ENCODE measurements around the gene SLC6A2. TPM values are rescaled to one million over a fixed set of nuclear protein-coding genes. Genes with fewer than 3 reads are reported as not detected.

The SLC6A2 gene
- total RNA-seq, 6 experiments from 2014 or later: 0.37 to 2.9 (median 0.37) TPM; not detected in 3

DNA sequence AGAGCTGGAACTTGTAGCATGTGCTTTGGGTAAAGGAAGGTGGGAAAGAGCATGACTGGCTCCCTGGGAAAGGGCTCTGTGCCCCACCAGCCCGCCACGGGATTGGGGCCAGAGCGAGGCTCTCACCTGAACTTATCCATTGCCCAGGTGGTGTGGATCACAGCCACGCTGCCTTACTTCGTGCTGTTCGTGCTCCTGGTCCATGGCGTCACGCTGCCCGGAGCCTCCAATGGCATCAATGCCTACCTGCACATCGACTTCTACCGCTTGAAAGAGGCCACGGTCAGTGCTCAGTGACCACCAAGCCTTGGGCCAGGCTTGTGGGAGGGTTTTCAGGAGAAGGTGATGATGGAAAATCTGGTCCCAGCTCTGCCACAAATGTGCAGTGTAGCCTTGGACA lies 36.0 kb downstream of the SLC6A2 start:
- TF ChIP-seq POLR2A (IDR thresholded peaks at IDR 0.05): no peak
- TF ChIP-seq, protein P1, sequence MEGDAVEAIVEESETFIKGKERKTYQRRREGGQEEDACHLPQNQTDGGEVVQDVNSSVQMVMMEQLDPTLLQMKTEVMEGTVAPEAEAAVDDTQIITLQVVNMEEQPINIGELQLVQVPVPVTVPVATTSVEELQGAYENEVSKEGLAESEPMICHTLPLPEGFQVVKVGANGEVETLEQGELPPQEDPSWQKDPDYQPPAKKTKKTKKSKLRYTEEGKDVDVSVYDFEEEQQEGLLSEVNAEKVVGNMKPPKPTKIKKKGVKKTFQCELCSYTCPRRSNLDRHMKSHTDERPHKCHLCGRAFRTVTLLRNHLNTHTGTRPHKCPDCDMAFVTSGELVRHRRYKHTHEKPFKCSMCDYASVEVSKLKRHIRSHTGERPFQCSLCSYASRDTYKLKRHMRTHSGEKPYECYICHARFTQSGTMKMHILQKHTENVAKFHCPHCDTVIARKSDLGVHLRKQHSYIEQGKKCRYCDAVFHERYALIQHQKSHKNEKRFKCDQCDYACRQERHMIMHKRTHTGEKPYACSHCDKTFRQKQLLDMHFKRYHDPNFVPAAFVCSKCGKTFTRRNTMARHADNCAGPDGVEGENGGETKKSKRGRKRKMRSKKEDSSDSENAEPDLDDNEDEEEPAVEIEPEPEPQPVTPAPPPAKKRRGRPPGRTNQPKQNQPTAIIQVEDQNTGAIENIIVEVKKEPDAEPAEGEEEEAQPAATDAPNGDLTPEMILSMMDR (IDR thresholded peaks at IDR 0.05): no peak
- H3K36me3 ChIP-seq: no peaks in the 10 kb centered on the region
- H3K27me3 ChIP-seq: no peaks in the 10 kb centered on the region
- WGBS (ENCODE audit: insufficient coverage, low coverage, low lambda C conversion rate, missing lambda C conversion rate): no CpG with 5 or more reads among the region's 12 CpGs
- DNase-seq: no peak
- intact Hi-C loops (cut with DNase I): no loop called here
- H3K4me3 ChIP-seq: no peak overlapping the region
- H3K4me1 ChIP-seq: no peaks in the 10 kb centered on the region
- H3K9me3 ChIP-seq: no peaks in the 10 kb centered on the region
- no peak overlapping the region for H3K27ac ChIP-seq
- ATAC-seq: no peak

DNA sequence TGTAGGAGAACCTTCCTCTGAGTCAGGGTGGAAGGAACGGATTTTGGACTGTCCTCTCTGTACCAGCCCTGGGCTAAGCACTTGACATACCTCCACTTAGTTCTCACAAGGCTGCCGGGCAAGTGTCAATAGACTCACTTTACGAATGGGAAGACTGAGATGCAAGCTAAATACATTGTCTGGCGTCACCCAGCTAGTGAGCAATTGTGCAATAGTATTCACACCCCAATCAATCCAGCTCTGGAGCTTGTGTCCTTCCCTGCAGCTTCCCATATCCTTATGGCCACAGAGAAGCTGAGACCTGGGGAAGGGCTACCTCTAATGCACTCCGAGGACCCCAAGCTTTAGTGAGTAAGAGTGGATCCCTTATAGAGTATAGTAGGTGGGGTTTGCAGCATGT lies 39.8 kb downstream of the SLC6A2 start:
- H3K4me1 ChIP-seq: no peaks in the 10 kb centered on the region
- no peaks in the 10 kb centered on the region for H3K27me3 ChIP-seq
- WGBS (ENCODE audit: insufficient coverage, low coverage, low lambda C conversion rate, missing lambda C conversion rate): 77% methylated on average over 2 of the region's 5 CpGs
- H3K9me3 ChIP-seq: no peaks in the 10 kb centered on the region
- intact Hi-C loops (cut with DNase I): no loop called here
- no peak overlapping the region for H3K27ac ChIP-seq
- H3K36me3 ChIP-seq: no peaks in the 10 kb centered on the region
- ATAC-seq (no peak), DNase-seq (no peak)
- TF ChIP-seq, protein P1 (IDR thresholded peaks at IDR 0.05): no peak
- TF ChIP-seq POLR2A (IDR thresholded peaks at IDR 0.05): no peak
- no peak overlapping the region for H3K4me3 ChIP-seq

DNA sequence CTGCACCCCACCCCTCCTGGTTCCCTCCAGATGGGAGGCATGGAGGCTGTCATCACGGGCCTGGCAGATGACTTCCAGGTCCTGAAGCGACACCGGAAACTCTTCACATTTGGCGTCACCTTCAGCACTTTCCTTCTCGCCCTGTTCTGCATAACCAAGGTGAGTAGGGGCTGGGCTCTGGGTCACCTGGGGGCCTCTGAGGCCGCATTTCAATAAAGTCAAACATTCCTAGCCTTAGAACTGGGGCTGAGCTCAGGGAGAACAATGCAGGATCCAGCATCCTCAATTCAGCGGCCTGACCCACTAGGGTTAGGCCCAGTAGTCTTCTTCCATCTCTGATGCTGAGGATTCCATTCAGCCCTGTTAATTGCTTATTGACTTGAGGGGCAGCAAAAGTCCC lies 42.1 kb downstream of the SLC6A2 start:
- ATAC-seq (no peak), DNase-seq (no peak)
- Histone ChIP-seq H3K27ac (no peak overlapping the region), H3K4me1 (no peaks in the 10 kb centered on the region), H3K27me3 (no peaks in the 10 kb centered on the region), H3K9me3 (no peaks in the 10 kb centered on the region), H3K4me3 (no peak overlapping the region), H3K36me3 (no peaks in the 10 kb centered on the region)
- intact Hi-C loops (cut with DNase I): no loop called here
- 78% methylated on average over 3 of the region's 7 CpGs for WGBS (ENCODE audit: insufficient coverage, low coverage, low lambda C conversion rate, missing lambda C conversion rate)
- no peak for TF ChIP-seq POLR2A (IDR thresholded peaks at IDR 0.05)
- TF ChIP-seq, protein P1 (IDR thresholded peaks at IDR 0.05): no peak

DNA sequence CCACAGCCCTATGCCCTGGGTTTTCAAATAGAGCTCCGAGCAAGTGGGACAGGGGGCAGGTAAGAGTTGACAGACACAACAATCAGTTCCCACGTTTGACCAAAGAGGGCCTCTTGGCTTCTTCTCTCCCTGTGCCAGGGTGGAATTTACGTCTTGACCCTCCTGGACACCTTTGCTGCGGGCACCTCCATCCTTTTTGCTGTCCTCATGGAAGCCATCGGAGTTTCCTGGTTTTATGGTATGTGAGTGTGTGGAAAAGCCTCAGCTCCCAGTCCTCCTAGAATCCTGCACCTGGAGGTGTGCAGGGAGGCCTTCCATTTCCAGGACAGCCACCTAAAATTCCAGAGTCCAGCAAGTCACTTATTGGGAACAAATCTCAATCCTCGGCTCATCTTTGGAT lies 42.5 kb downstream of the SLC6A2 start:
- WGBS (ENCODE audit: insufficient coverage, low coverage, low lambda C conversion rate, missing lambda C conversion rate): 71% methylated on average over 3 of the region's 6 CpGs
- ATAC-seq (no peak), DNase-seq (no peak)
- H3K27me3 ChIP-seq: no peaks in the 10 kb centered on the region
- TF ChIP-seq, protein P1 (IDR thresholded peaks at IDR 0.05): no peak
- no peak for TF ChIP-seq POLR2A (IDR thresholded peaks at IDR 0.05)
- H3K27ac ChIP-seq: no peak overlapping the region
- no peak overlapping the region for H3K4me3 ChIP-seq
- H3K9me3 ChIP-seq: no peaks in the 10 kb centered on the region
- intact Hi-C loops (cut with DNase I): no loop called here
- H3K36me3 ChIP-seq: no peaks in the 10 kb centered on the region
- no peaks in the 10 kb centered on the region for H3K4me1 ChIP-seq

DNA sequence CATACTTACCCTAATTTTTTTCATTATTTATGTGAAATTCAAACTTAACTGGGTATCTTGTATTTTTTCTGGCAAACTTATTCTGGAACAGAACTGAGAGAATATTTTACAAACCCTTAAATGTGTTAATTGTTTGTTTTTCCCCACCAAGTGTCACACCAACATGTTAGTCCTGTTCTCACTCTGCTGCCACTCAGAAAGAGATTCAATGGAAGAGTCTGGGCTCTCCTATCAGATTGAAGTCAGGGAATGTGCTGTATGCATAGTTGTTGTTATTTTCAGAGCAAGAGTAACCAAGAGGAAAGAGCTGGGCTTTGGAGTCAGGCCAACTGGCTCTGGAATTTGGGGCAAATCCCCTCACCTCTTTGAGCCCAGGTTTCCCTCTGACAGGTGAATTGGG lies 43.2 kb downstream of the SLC6A2 start:
- ATAC-seq (no peak), DNase-seq (no peak)
- Histone ChIP-seq H3K9me3 (no peaks in the 10 kb centered on the region), H3K27ac (no peak overlapping the region), H3K36me3 (no peaks in the 10 kb centered on the region), H3K4me1 (no peaks in the 10 kb centered on the region), H3K4me3 (no peak overlapping the region), H3K27me3 (no peaks in the 10 kb centered on the region)
- intact Hi-C loops (cut with DNase I): no loop called here
- TF ChIP-seq POLR2A (IDR thresholded peaks at IDR 0.05): no peak

All from right lobe of liver (tissue), 6 donors.